ENCODE results near the gene FXYD5.

The FXYD5 gene

GRCh38 chr19:35162471-35163326, 8.2 kb downstream of the FXYD5 start:
- Mint-ChIP-seq H3K27me3 (ENCODE audit: low read depth) (peaks cover 21% of the 10 kb centered on the region), H3K27ac (no peak overlapping the region), H3K36me3 (ENCODE audit: low read depth) (peaks cover 13% of the 10 kb centered on the region), H3K4me3 (no peak overlapping the region), H3K9me3 (peaks cover 28% of the 10 kb centered on the region), H3K4me1 (no peaks in the 10 kb centered on the region)
- TF ChIP-seq CTCF (IDR thresholded peaks at IDR 0.05; ENCODE audit: unreplicated experiment in 3 of 3) = no peak

GRCh38 chr19:35164418-35164817, 9.9 kb downstream of the FXYD5 start:
- Mint-ChIP-seq H3K27ac (no peak overlapping the region), H3K36me3 (ENCODE audit: low read depth) (peaks cover 13% of the 10 kb centered on the region), H3K27me3 (ENCODE audit: low read depth) (peaks cover 4% of the 10 kb centered on the region), H3K4me1 (no peaks in the 10 kb centered on the region), H3K9me3 (peaks cover 28% of the 10 kb centered on the region), H3K4me3 (no peak overlapping the region)
- no peak for TF ChIP-seq CTCF (IDR thresholded peaks at IDR 0.05; ENCODE audit: unreplicated experiment in 3 of 3)

GRCh38 chr19:35165200-35166058, 10.9 kb downstream of the FXYD5 start:
- TF ChIP-seq CTCF (IDR thresholded peaks at IDR 0.05; ENCODE audit: unreplicated experiment in 3 of 3) = no peak
- peaks cover 2% of the 10 kb centered on the region for H3K27me3 Mint-ChIP-seq (ENCODE audit: low read depth)
- H3K9me3 Mint-ChIP-seq = peaks cover 28% of the 10 kb centered on the region
- no peak overlapping the region for H3K4me3 Mint-ChIP-seq
- H3K27ac Mint-ChIP-seq = no peak overlapping the region
- peaks cover 13% of the 10 kb centered on the region for H3K36me3 Mint-ChIP-seq (ENCODE audit: low read depth)
- no peaks in the 10 kb centered on the region for H3K4me1 Mint-ChIP-seq

GRCh38 chr19:35166100-35167063, 11.8 kb downstream of the FXYD5 start:
- Mint-ChIP-seq H3K27me3 (ENCODE audit: low read depth) (no peaks in the 10 kb centered on the region), H3K4me3 (no peak overlapping the region), H3K36me3 (ENCODE audit: low read depth) (peaks cover 13% of the 10 kb centered on the region), H3K27ac (no peak overlapping the region), H3K9me3 (peaks cover 28% of the 10 kb centered on the region), H3K4me1 (no peaks in the 10 kb centered on the region)
- TF ChIP-seq CTCF (IDR thresholded peaks at IDR 0.05; ENCODE audit: unreplicated experiment in 3 of 3) = no peak

GRCh38 chr19:35167251-35168119, 12.9 kb downstream of the FXYD5 start:
- Mint-ChIP-seq H3K27ac (no peak overlapping the region), H3K4me1 (no peaks in the 10 kb centered on the region), H3K36me3 (ENCODE audit: low read depth) (peaks cover 13% of the 10 kb centered on the region), H3K4me3 (no peak overlapping the region), H3K9me3 (peaks cover 24% of the 10 kb centered on the region), H3K27me3 (ENCODE audit: low read depth) (no peaks in the 10 kb centered on the region)
- TF ChIP-seq CTCF (IDR thresholded peaks at IDR 0.05; ENCODE audit: unreplicated experiment in 3 of 3) = no peak
